ENCODE results near the gene AQP12B. TPM values are rescaled to one million over a fixed set of nuclear protein-coding genes. Genes with fewer than 3 reads are reported as not detected.

The AQP12B gene
- total RNA-seq, 2 donors from 2014 or later: not detected

Other genes with a start within 250 kb of the AQP12B start
- gene GPC1, start 247.2 kb downstream of the AQP12B start, total RNA-seq: 1 to 10 TPM; 4.0 to 4.6 TPM
- gene ANKMY1, start 124.9 kb downstream of the AQP12B start, total RNA-seq: 10 to 100 TPM; 14.5 to 28.8 TPM
- gene DUSP28, start 122.5 kb downstream of the AQP12B start, total RNA-seq: 1 to 10 TPM; 3.6 to 8.3 TPM
- 10 to 100 TPM; 27.2 to 52.7 TPM for gene RNPEPL1, start 114.4 kb downstream of the AQP12B start, total RNA-seq
- gene CAPN10, start 96.2 kb downstream of the AQP12B start, total RNA-seq: 10 to 100 TPM; 28.6 to 42.3 TPM
- gene GPR35, start 57.4 kb downstream of the AQP12B start, total RNA-seq: 1 to 10 TPM; 2.0 to 4.4 TPM
- gene AQP12A, start 9.0 kb upstream of the AQP12B start, total RNA-seq: not detected
- 1 to 10 TPM in 1 of 2 donors, under 1 TPM in 1; 0.37 to 1.1 TPM for gene KIF1A, start 137.3 kb upstream of the AQP12B start, total RNA-seq
- not detected for gene AGXT, start 185.9 kb upstream of the AQP12B start, total RNA-seq
- gene MAB21L4, start 213.3 kb upstream of the AQP12B start, total RNA-seq: not detected
- not detected for gene CROCC2, start 223.5 kb upstream of the AQP12B start, total RNA-seq